ENCODE measurements around the gene SHROOM3. TPM values are rescaled to one million over a fixed set of nuclear protein-coding genes. Genes with fewer than 3 reads are reported as not detected.

The SHROOM3 gene
- total and polyA plus RNA-seq, 2 of the 13 experiments (the other 11 are each of a cell fraction or from before 2014, with no cell fraction given) = 0.01 TPM; not detected in 1

DNA sequence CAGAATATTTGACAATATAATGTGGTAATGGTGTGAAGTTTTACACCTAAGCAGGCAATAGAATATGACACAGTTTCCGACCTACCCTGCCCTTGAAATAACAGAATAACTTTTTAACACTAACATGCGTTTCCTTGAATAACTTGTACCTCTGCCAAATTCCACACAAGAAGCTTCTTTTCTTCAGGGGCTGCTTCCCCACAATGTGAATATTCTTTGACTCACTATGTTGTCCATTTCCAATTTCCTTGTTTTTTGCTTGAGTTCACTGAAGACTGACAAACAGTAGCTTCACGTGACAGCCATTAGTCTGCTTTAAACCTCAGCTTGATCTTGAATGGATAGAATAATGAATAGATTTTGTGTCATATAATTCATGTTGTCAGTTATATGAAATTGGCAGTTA is 14.3 kb downstream of the SHROOM3 start:
- 0 out of 5 replicates have a peak, but pooled peaks cover 0 to 3% of the 10 kb centered on the region in 2 experiments for H3K27me3 ChIP-seq (ENCODE audit: control insufficient read depth in 1 of 2, insufficient read depth in 2 of 2, low read length in 2 of 2)
- CTCF ChIA-PET (ENCODE audit: low intra/inter-chr PET ratio, low total read pairs) = no interaction called here
- H3K9ac ChIP-seq (ENCODE audit: insufficient read depth, low read depth, low read length) = no peak overlapping the region
- H3K79me2 ChIP-seq (ENCODE audit: insufficient read depth, low read length) = no peaks in the 10 kb centered on the region
- ATAC-seq (no peak), DNase-seq (ENCODE audit: low spot score) (no peak), FAIRE-seq (no peak)
- no peak overlapping the region for H3K27ac ChIP-seq (ENCODE audit: extremely low read length, insufficient read depth, low read length)
- TF ChIP-seq RXRA (CRISPR knock-in tag; IDR thresholded peaks at IDR 0.05) = no peak
- TF ChIP-seq ERF (CRISPR knock-in tag; IDR thresholded peaks at IDR 0.05) = no peak
- TF ChIP-seq HDAC1 (CRISPR knock-in tag; IDR thresholded peaks at IDR 0.05) = no peak
- no peak for TF ChIP-seq ZNF883 (CRISPR knock-in tag; IDR thresholded peaks at IDR 0.05; ENCODE audit: not compliant biosample characterization)
- no peak for TF ChIP-seq SATB2 (CRISPR knock-in tag; IDR thresholded peaks at IDR 0.05)
- no peak for TF ChIP-seq MIXL1 (CRISPR knock-in tag; IDR thresholded peaks at IDR 0.05)
- TF ChIP-seq DNMT3B (CRISPR knock-in tag; conservative IDR thresholded peaks at IDR 0.05) = no peak
- TF ChIP-seq JUND (CRISPR knock-in tag; IDR thresholded peaks at IDR 0.05) = no peak
- TF ChIP-seq ARNT2 (CRISPR knock-in tag; IDR thresholded peaks at IDR 0.05; ENCODE audit: low read depth) = no peak
- H3K4me2 ChIP-seq (ENCODE audit: low read depth, low read length) = no peak overlapping the region
- in situ Hi-C loops (cut with HindIII; ENCODE audit: extremely low pct_ligation_motif_present, low pct_unique_long_range_greater_than_20kb) = no loop called here
- no peaks in the 10 kb centered on the region for H3K9me3 ChIP-seq (ENCODE audit: low read length)
- H3K4me3 ChIP-seq (replicated peaks in 1 of 3; ENCODE audit: insufficient read depth in 1 of 3, low read depth in 2 of 3, low read length in 3 of 3) = no peak overlapping the region
- no peaks in the 10 kb centered on the region for H4K20me1 ChIP-seq (ENCODE audit: insufficient read depth, low read length)
- H3K4me1 ChIP-seq (ENCODE audit: insufficient read depth, low read length) = no peaks in the 10 kb centered on the region; the same call in 1 of the 2 replicates
- no TSS peak for BruUV-seq (replicated peaks)
- 26% methylated on average over 3 of the region's 3 CpGs for WGBS (ENCODE audit: low lambda C conversion rate)
- POLR2A ChIA-PET = no interaction called here
- H2AFZ ChIP-seq (ENCODE audit: low read length) = no peak overlapping the region
- H3K36me3 ChIP-seq (replicated peaks in 1 of 2; ENCODE audit: control insufficient read depth in 1 of 2, insufficient read depth in 2 of 2, low read length in 2 of 2) = no peaks in the 10 kb centered on the region
- intact Hi-C loops (cut with micrococcal nuclease; ENCODE audit: unreplicated experiment) = no loop called here

DNA sequence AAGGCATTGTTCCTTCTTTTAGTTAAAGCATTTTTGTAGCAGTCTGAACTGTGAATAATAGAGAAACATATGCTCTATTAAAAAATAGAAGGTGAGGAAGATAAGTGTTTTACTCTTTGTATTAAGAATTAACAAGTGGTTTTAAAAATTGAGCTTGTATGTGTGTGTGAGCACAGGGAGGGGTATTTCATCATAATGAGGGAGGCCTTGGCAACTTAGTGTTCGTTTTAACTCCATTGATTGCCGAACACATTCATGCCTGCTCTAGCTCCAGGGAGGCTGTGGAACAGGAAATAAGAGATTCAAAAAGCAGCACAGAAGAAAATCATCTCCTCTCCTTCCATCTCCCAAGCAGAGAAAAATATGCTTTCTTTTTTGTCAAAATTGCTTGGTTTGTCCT is 14.8 kb downstream of the SHROOM3 start:
- H3K4me3 ChIP-seq (replicated peaks in 1 of 3; ENCODE audit: insufficient read depth in 1 of 3, low read depth in 2 of 3, low read length in 3 of 3) = no peak overlapping the region
- H3K4me1 ChIP-seq (ENCODE audit: insufficient read depth, low read length) = no peaks in the 10 kb centered on the region; the same call in 1 of the 2 replicates
- H3K9ac ChIP-seq (ENCODE audit: insufficient read depth, low read depth, low read length) = no peak overlapping the region
- ChIA-PET POLR2A (no interaction called here), CTCF (ENCODE audit: low intra/inter-chr PET ratio, low total read pairs) (no interaction called here)
- peak; percentile 56; the same call in 1 of the 3 replicates for ATAC-seq
- H4K20me1 ChIP-seq (ENCODE audit: insufficient read depth, low read length) = no peaks in the 10 kb centered on the region
- in situ Hi-C loops (cut with HindIII; ENCODE audit: extremely low pct_ligation_motif_present, low pct_unique_long_range_greater_than_20kb) = no loop called here
- no peaks in the 10 kb centered on the region for H3K9me3 ChIP-seq (ENCODE audit: low read length)
- H3K27ac ChIP-seq (ENCODE audit: extremely low read length, insufficient read depth, low read length) = no peak overlapping the region
- H2AFZ ChIP-seq (ENCODE audit: low read length) = no peak overlapping the region
- 11% methylated on average over 2 of the region's 2 CpGs for WGBS (ENCODE audit: low lambda C conversion rate)
- no peaks in the 10 kb centered on the region for H3K36me3 ChIP-seq (replicated peaks in 1 of 2; ENCODE audit: control insufficient read depth in 1 of 2, insufficient read depth in 2 of 2, low read length in 2 of 2)
- no peaks in the 10 kb centered on the region for H3K79me2 ChIP-seq (ENCODE audit: insufficient read depth, low read length)
- H3K27me3 ChIP-seq (ENCODE audit: control insufficient read depth in 1 of 2, insufficient read depth in 2 of 2, low read length in 2 of 2) = 0 out of 5 replicates have a peak, but pooled peaks cover 0 to 3% of the 10 kb centered on the region in 2 experiments
- no peak for DNase-seq (ENCODE audit: low spot score)
- FAIRE-seq = no peak
- no TSS peak for BruUV-seq (replicated peaks)
- no peak overlapping the region for H3K4me2 ChIP-seq (ENCODE audit: low read depth, low read length)
- intact Hi-C loops (cut with micrococcal nuclease; ENCODE audit: unreplicated experiment) = no loop called here
- TF ChIP-seq, protein P1, sequence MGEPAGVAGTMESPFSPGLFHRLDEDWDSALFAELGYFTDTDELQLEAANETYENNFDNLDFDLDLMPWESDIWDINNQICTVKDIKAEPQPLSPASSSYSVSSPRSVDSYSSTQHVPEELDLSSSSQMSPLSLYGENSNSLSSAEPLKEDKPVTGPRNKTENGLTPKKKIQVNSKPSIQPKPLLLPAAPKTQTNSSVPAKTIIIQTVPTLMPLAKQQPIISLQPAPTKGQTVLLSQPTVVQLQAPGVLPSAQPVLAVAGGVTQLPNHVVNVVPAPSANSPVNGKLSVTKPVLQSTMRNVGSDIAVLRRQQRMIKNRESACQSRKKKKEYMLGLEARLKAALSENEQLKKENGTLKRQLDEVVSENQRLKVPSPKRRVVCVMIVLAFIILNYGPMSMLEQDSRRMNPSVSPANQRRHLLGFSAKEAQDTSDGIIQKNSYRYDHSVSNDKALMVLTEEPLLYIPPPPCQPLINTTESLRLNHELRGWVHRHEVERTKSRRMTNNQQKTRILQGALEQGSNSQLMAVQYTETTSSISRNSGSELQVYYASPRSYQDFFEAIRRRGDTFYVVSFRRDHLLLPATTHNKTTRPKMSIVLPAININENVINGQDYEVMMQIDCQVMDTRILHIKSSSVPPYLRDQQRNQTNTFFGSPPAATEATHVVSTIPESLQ (CRISPR knock-in tag; conservative IDR thresholded peaks at IDR 0.05) = no peak
- no peak for TF ChIP-seq SMAD9 (CRISPR knock-in tag; IDR thresholded peaks at IDR 0.05)
- no peak for TF ChIP-seq FLYWCH1 (CRISPR knock-in tag; IDR thresholded peaks at IDR 0.05)
- TF ChIP-seq SP140L (CRISPR knock-in tag; IDR thresholded peaks at IDR 0.05; ENCODE audit: borderline replicate concordance) = no peak
- no peak for TF ChIP-seq MEIS2 (CRISPR knock-in tag; IDR thresholded peaks at IDR 0.05)
- no peak for TF ChIP-seq TCF12 (IDR thresholded peaks at IDR 0.05)
- no peak for TF ChIP-seq TCF12 (CRISPR knock-in tag; IDR thresholded peaks at IDR 0.05)
- TF ChIP-seq ZSCAN29 (CRISPR knock-in tag; conservative IDR thresholded peaks at IDR 0.05) = no peak
- no peak for TF ChIP-seq CEBPB (IDR thresholded peaks at IDR 0.05; ENCODE audit: borderline replicate concordance, low read depth, low read length)
- TF ChIP-seq GTF3A (CRISPR knock-in tag; conservative IDR thresholded peaks at IDR 0.05) = no peak
- no peak for TF ChIP-seq SYNCRIP (IDR thresholded peaks at IDR 0.05; ENCODE audit: insufficient read depth, low read depth, low read length)

Data from HepG2 (cell line).